ENCODE data around the gene SORCS2.

Gene SORCS2

GRCh38 chr4:7763106-7763505 is 570.8 kb downstream of the SORCS2 start:
- DNase-seq (ENCODE audit: low read depth in 2 of 2), result no peak

- DNase-seq (ENCODE audit: low read depth in 2 of 2), result no peak
These were observed 571.5 kb downstream of the SORCS2 start for GRCh38 chr4:7763788-7764187.

- no peak for DNase-seq (ENCODE audit: low read depth in 2 of 2)
These were observed 572.1 kb downstream of the SORCS2 start for GRCh38 chr4:7764466-7764865.

- no peak for DNase-seq (ENCODE audit: low read depth in 2 of 2)
These were observed 573.3 kb downstream of the SORCS2 start for GRCh38 chr4:7765666-7766065.

- DNase-seq (ENCODE audit: low read depth in 2 of 2), result no peak
These were observed 573.7 kb downstream of the SORCS2 start for GRCh38 chr4:7766086-7766485.

- no peak for DNase-seq (ENCODE audit: low read depth in 2 of 2)
These were observed 574.5 kb downstream of the SORCS2 start for GRCh38 chr4:7766661-7767345.

- DNase-seq (ENCODE audit: low read depth in 2 of 2), result no peak
These were observed 575.2 kb downstream of the SORCS2 start for GRCh38 chr4:7767526-7767925.

- no peak for DNase-seq (ENCODE audit: low read depth in 2 of 2)
These were observed 575.6 kb downstream of the SORCS2 start for GRCh38 chr4:7767966-7768365.

- no peak for DNase-seq (ENCODE audit: low read depth in 2 of 2)
These were observed 576.4 kb downstream of the SORCS2 start for GRCh38 chr4:7768736-7769135.

- no peak for DNase-seq (ENCODE audit: low read depth in 2 of 2)
These were observed 577.3 kb downstream of the SORCS2 start for GRCh38 chr4:7769396-7770223.

GRCh38 chr4:7770224-7771050 is 578.1 kb downstream of the SORCS2 start:
- DNase-seq (ENCODE audit: low read depth in 2 of 2), result no peak

- no peak for DNase-seq (ENCODE audit: low read depth in 2 of 2)
These were observed 578.7 kb downstream of the SORCS2 start for GRCh38 chr4:7771056-7771455.

GRCh38 chr4:7771541-7772507 is 579.5 kb downstream of the SORCS2 start:
- no peak for DNase-seq (ENCODE audit: low read depth in 2 of 2)

GRCh38 chr4:7772711-7773385 is 580.5 kb downstream of the SORCS2 start:
- no peak for DNase-seq (ENCODE audit: low read depth in 2 of 2)

GRCh38 chr4:7773401-7774180 is 581.3 kb downstream of the SORCS2 start:
- DNase-seq (ENCODE audit: low read depth in 2 of 2), result no peak

GRCh38 chr4:7774301-7775294 is 582.3 kb downstream of the SORCS2 start:
- DNase-seq (ENCODE audit: low read depth in 2 of 2), result no peak

GRCh38 chr4:7775396-7775795 is 583.1 kb downstream of the SORCS2 start:
- DNase-seq (ENCODE audit: low read depth in 2 of 2), result no peak

GRCh38 chr4:7777017-7777710 is 584.8 kb downstream of the SORCS2 start:
- DNase-seq (ENCODE audit: low read depth in 2 of 2), result no peak
